A549 (cell line): Measurements from ENCODE around the gene ALDH5A1. TPM values are rescaled to one million over a fixed set of nuclear protein-coding genes. Genes with fewer than 3 reads are reported as not detected.

Experiments
- ATAC-seq, 2 experiments: fragments of 200-7000 bp in 1 of 2; fragments of >200 bp in 1 of 2; cut with Nextera tagmentation in 1 of 2; cut with Tn5 transposase in 1 of 2; 3 replicates each; pipeline versions ENCODE4 v1.8.0 to v1.9.1; 2018 to 2020; ENCODE audit warnings: mild to moderate bottlenecking in 1 of 2, moderate library complexity in 1 of 2
- CTCF ChIA-PET: fragments of 300-600 bp; sonication (Branson Sonifier 250); formaldehyde crosslinking; extraction: SDS; loops from one replicate; lab custom pipeline; 2021; ENCODE audit warnings: antibody characterized with exemption, inconsistent platforms; lab: Yijun Ruan, JAX
- POLR2A ChIA-PET: fragments of 350-600 bp; formaldehyde crosslinking; extraction: SDS; loops from one replicate; lab custom pipeline; 2021; ENCODE audit warnings: antibody characterized with exemption, inconsistent platforms; lab: Yijun Ruan, JAX
- DNase-seq, 2 experiments: peaks; one replicate each; pipeline versions ENCODE4 v3.0.0 to v3.0.0-alpha.2; 2011 to 2016; ENCODE audit warnings: low read depth in 1 of 2, low spot score in 1 of 2
- FAIRE-seq: peaks from 2 replicates; lab custom pipeline; 2011; peaks lifted over from hg19 to GRCh38; lab: Jason Lieb, UNC
- H3K27ac ChIP-seq, 2 experiments: fragments of >200 bp; sonication (Bioruptor Twin); formaldehyde crosslinking; 3 replicates each; pipeline ENCODE4 v1.5.1; 2016 to 2017
- H3K4me1 ChIP-seq: fragments of >200 bp; sonication (Bioruptor Twin); formaldehyde crosslinking; 3 replicates; pipeline ENCODE4 v1.6.1; 2016
- H3K4me2 ChIP-seq: fragments of >200 bp; sonication (Bioruptor Twin); formaldehyde crosslinking; 3 replicates; pipeline ENCODE4 v1.6.1; 2016
- H3K4me3 ChIP-seq: fragments of >200 bp; sonication (Bioruptor Twin); formaldehyde crosslinking; 3 replicates; pipeline ENCODE4 v1.5.1; 2016
- H3K9me3 ChIP-seq: fragments of >200 bp; sonication (Bioruptor Twin); formaldehyde crosslinking; 3 replicates; pipeline ENCODE4 v1.6.1; 2016
- CBX2 ChIP-seq: fragments of 200-600 bp; sonication (generic); IDR thresholded peaks from 2 replicates; pipeline ENCODE4 v1.6.1; 2016; ENCODE audit warnings: low read depth, mild to moderate bottlenecking, borderline replicate concordance
- CBX8 ChIP-seq: fragments of 200-600 bp; sonication (generic); IDR thresholded peaks from 2 replicates; pipeline ENCODE4 v1.6.1; 2016
- CHD4 ChIP-seq: fragments of 200-600 bp; sonication (generic); IDR thresholded peaks from 2 replicates; pipeline ENCODE4 v1.6.1; 2016; ENCODE audit warnings: antibody characterized with exemption, mild to moderate bottlenecking, borderline replicate concordance
- FOSB ChIP-seq: fragments of 250-450 bp; sonication (Bioruptor Pico); IDR thresholded peaks from 2 replicates; pipeline ENCODE4 v1.5.0; 2020; ENCODE audit warnings: mild to moderate bottlenecking, moderate library complexity
- HEYL ChIP-seq: fragments of 250-450 bp; sonication (Bioruptor Pico); IDR thresholded peaks from 2 replicates; pipeline ENCODE4 v1.8.0; 2021; ENCODE audit warnings: mild to moderate bottlenecking, moderate library complexity
- HOXB13 ChIP-seq: fragments of 250-450 bp; sonication (Bioruptor Pico); IDR thresholded peaks from 2 replicates; pipeline ENCODE4 v1.5.0; 2020; ENCODE audit warnings: low read depth, mild to moderate bottlenecking, moderate library complexity
- JUN ChIP-seq, 2 experiments: fragments of >200 bp; sonication (Bioruptor Twin); formaldehyde crosslinking; IDR thresholded peaks; 2 replicates in 1 of 2; 3 replicates in 1 of 2; pipeline ENCODE4 v1.6.1; 2016 to 2017
- JUNB ChIP-seq: fragments of >200 bp; sonication (Bioruptor Twin); formaldehyde crosslinking; IDR thresholded peaks from 2 replicates; pipeline ENCODE4 v1.6.1; 2016
- KDM1A ChIP-seq: fragments of 200-600 bp; sonication (generic); IDR thresholded peaks from 2 replicates; pipeline ENCODE4 v1.6.1; 2016; ENCODE audit warnings: low read depth, mild to moderate bottlenecking
- MAFK ChIP-seq: fragments of 450-650 bp; IDR thresholded peaks from 2 replicates; pipeline ENCODE4 v1.6.1; 2014; ENCODE audit not compliant: partially characterized antibody
- MAZ ChIP-seq: fragments of 150-350 bp; IDR thresholded peaks from 2 replicates; pipeline ENCODE4 v1.6.1; 2014; ENCODE audit warnings: antibody characterized with exemption, low read depth, low read length, borderline replicate concordance
- MYC ChIP-seq: IDR thresholded peaks from 2 replicates; pipeline ENCODE4 v1.6.1; 2012; ENCODE audit warnings: mild to moderate bottlenecking, inconsistent platforms, low read length, improper control_type of control experiment, borderline replicate concordance
- NPAS2 ChIP-seq: fragments of 250-450 bp; sonication (Bioruptor Pico); IDR thresholded peaks from 2 replicates; pipeline ENCODE4 v1.8.0; 2022; ENCODE audit warnings: mild to moderate bottlenecking, moderate library complexity, borderline replicate concordance
- NR3C1 ChIP-seq: fragments of >200 bp; sonication (Bioruptor Twin); formaldehyde crosslinking; IDR thresholded peaks from 3 replicates; pipeline ENCODE4 v1.6.1; 2017
- POLR2AphosphoS2 ChIP-seq: conservative IDR thresholded peaks from 2 replicates; pipeline ENCODE4 v1.6.1; 2012; ENCODE audit warnings: low read length, improper control_type of control experiment, inconsistent platforms
- RAD21 ChIP-seq, 2 experiments: fragments of >200 bp in 1 of 2; sonication (Bioruptor Twin) in 1 of 2; formaldehyde crosslinking in 1 of 2; IDR thresholded peaks in 1 of 2; conservative IDR thresholded peaks in 1 of 2; 2 replicates in 1 of 2; 3 replicates in 1 of 2; pipeline ENCODE4 v1.6.1; 2012 to 2018; ENCODE audit warnings: inconsistent platforms in 1 of 2
- RCOR1 ChIP-seq: fragments of 150-350 bp; IDR thresholded peaks from 2 replicates; pipeline ENCODE4 v1.6.1; 2014; ENCODE audit warnings: antibody characterized with exemption, low read length, low read depth
- RFX5 ChIP-seq: fragments of 450-650 bp; IDR thresholded peaks from 2 replicates; pipeline ENCODE4 v1.7.1; 2014; ENCODE audit warnings: antibody characterized with exemption, mild to moderate bottlenecking, moderate library complexity
- RNF2 ChIP-seq: fragments of 200-600 bp; sonication (generic); IDR thresholded peaks from 2 replicates; pipeline ENCODE4 v1.6.1; 2016; ENCODE audit warnings: low read depth, mild to moderate bottlenecking, antibody characterized with exemption, moderate library complexity, borderline replicate concordance
- SREBF2 ChIP-seq: fragments of 450-650 bp; IDR thresholded peaks from 2 replicates; pipeline ENCODE4 v1.6.1; 2014; ENCODE audit warnings: mild to moderate bottlenecking, moderate library complexity
- ZSCAN20 ChIP-seq: fragments of 250-450 bp; sonication (Bioruptor Pico); IDR thresholded peaks from 2 replicates; pipeline ENCODE4 v1.8.0; 2022; ENCODE audit warnings: mild to moderate bottlenecking, moderate library complexity
- WGBS: methylation state at CpG from one replicate; pipeline ENCODE4 v1.1.6; 2017; ENCODE audit errors: missing lambda C conversion rate; 5-methylcytosine and 5-hydroxymethylcytosine counted together
- polyA plus RNA-seq, 4 experiments: library from polyadenylated mRNA; depleted of rRNA in 3 of 4; stranded (reverse); fragments of >200 nt; fragmentation: RNase III in 1 of 4; extraction: RNeasy Plus Mini Kit Qiagen cat#74134 plus additional on column Dnase treatment in 1 of 4; gene quantifications; 2 replicates in 3 of 4; 3 replicates in 1 of 4; pipeline ENCODE4 v1.2.3, GENCODE V29; 2011 to 2017
- TF ChIP-seq, protein P1 (sequence below): IDR thresholded peaks from 2 replicates; pipeline ENCODE4 v1.6.1; 2012
- TF ChIP-seq, protein P2 (sequence below): fragments of 450-650 bp; IDR thresholded peaks from 2 replicates; pipeline ENCODE4 v1.6.1; 2014; ENCODE audit warnings: antibody characterized with exemption
- TF ChIP-seq, protein P3 (sequence below): fragments of >200 bp; sonication (Bioruptor Twin); formaldehyde crosslinking; IDR thresholded peaks from 3 replicates; pipeline ENCODE4 v1.6.1; 2016
- TF ChIP-seq, protein P4 (sequence below): fragments of 250-450 bp; sonication (Bioruptor Pico); IDR thresholded peaks from 2 replicates; pipeline ENCODE4 v1.5.0; 2020; ENCODE audit warnings: low read depth, mild to moderate bottlenecking, moderate library complexity

The ALDH5A1 gene
- polyA plus RNA-seq, 2 of the 4 experiments (the other 2 are of a cell fraction) = 6.9 to 10.9 TPM

DNA sequence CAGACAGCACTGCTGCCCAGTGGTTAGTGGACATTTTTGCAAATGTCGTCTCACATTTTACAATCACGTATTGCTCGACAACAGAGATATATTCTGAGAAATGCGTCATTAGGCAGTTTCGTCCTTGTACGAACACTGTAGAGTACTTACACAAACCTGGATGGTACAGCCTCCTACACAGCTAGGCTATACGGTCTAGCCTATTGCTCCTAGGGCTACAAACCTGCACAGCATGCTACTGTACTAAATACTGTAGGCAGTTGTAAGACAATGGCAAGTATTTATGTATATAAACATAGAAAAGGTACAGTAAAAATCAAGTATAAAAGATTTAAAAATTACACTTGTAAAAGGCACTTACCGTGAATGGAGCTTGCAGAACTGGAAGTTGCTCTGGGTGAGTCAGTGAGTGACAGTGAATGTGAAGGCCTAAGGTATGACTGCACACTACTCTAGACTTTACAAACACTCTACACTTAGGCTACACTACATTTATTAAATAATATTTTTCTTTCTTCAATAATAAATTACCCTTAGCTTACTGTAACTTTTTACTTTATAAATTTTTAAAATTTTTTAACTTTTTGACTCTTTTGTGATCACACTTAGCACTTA, 43.1 kb downstream of the ALDH5A1 start:
- no peak for FAIRE-seq
- Histone ChIP-seq H3K9me3 (no peaks in the 10 kb centered on the region), H3K4me2 (no peak overlapping the region), H3K4me1 (no peaks in the 10 kb centered on the region), H3K4me3 (no peak overlapping the region), H3K27ac (no peak overlapping the region)
- peak in 1 of 2 experiments; percentile 43; a peak in 1 of 6 replicates for ATAC-seq
- DNase-seq = no peak
- TF ChIP-seq, protein P1, sequence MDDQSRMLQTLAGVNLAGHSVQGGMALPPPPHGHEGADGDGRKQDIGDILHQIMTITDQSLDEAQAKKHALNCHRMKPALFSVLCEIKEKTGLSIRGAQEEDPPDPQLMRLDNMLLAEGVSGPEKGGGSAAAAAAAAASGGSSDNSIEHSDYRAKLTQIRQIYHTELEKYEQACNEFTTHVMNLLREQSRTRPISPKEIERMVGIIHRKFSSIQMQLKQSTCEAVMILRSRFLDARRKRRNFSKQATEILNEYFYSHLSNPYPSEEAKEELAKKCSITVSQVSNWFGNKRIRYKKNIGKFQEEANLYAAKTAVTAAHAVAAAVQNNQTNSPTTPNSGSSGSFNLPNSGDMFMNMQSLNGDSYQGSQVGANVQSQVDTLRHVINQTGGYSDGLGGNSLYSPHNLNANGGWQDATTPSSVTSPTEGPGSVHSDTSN = no peak
- TF ChIP-seq NR3C1 = no peak
- TF ChIP-seq, protein P2, sequence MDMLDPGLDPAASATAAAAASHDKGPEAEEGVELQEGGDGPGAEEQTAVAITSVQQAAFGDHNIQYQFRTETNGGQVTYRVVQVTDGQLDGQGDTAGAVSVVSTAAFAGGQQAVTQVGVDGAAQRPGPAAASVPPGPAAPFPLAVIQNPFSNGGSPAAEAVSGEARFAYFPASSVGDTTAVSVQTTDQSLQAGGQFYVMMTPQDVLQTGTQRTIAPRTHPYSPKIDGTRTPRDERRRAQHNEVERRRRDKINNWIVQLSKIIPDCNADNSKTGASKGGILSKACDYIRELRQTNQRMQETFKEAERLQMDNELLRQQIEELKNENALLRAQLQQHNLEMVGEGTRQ = no peak
- TF ChIP-seq, protein P3, sequence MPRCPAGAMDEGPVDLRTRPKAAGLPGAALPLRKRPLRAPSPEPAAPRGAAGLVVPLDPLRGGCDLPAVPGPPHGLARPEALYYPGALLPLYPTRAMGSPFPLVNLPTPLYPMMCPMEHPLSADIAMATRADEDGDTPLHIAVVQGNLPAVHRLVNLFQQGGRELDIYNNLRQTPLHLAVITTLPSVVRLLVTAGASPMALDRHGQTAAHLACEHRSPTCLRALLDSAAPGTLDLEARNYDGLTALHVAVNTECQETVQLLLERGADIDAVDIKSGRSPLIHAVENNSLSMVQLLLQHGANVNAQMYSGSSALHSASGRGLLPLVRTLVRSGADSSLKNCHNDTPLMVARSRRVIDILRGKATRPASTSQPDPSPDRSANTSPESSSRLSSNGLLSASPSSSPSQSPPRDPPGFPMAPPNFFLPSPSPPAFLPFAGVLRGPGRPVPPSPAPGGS = no peak
- ChIA-PET CTCF (interaction anchor here (4.5 kb wide), 1 partner anchor 13 kb away, joined by 24 read pairs; no protein-coding TSS in a partner anchor), POLR2A (no interaction called here)
- WGBS = 87% methylated on average over 8 of the region's 8 CpGs

DNA sequence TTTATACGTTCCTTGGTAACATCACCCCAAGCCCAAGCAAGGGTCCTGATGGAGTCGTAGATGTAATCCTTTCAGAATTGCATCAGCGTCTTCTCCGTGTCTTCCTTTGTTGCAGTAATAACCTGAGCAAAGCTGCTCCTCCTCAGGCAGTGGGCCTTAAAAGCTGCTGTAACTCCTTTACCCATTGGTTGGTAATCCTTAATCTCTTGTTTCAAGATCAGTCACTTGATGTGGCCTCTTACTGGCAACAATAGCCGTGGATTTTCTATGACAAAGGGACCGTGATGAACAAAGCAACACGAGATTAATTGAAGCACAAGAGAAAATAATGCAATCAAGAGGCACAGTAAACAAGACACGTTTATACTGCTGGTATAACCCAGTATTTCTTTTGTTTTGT, 44.6 kb downstream of the ALDH5A1 start:
- DNase-seq = no peak
- CTCF ChIA-PET = no interaction called here
- no peak for FAIRE-seq
- H3K4me1 ChIP-seq = no peaks in the 10 kb centered on the region
- H3K4me2 ChIP-seq = no peak overlapping the region
- no peak overlapping the region for H3K27ac ChIP-seq
- POLR2A ChIA-PET = no interaction called here
- no peak overlapping the region for H3K4me3 ChIP-seq
- H3K9me3 ChIP-seq = no peaks in the 10 kb centered on the region
- 92% methylated on average over 8 of the region's 8 CpGs for WGBS
- no peak for TF ChIP-seq NR3C1
- no peak for TF ChIP-seq CBX8
- TF ChIP-seq MAZ = no peak
- TF ChIP-seq MAFK = no peak
- TF ChIP-seq, protein P2 = no peak
- no peak for TF ChIP-seq CBX2
- TF ChIP-seq RNF2 = no peak
- TF ChIP-seq HEYL (CRISPR knock-in tag) = no peak
- no peak for TF ChIP-seq RCOR1
- no peak for TF ChIP-seq JUNB
- TF ChIP-seq JUN (IDR thresholded peaks at IDR 0.05) = no peak
- TF ChIP-seq POLR2AphosphoS2 = no peak
- TF ChIP-seq NPAS2 (CRISPR knock-in tag) = no peak
- TF ChIP-seq RFX5 = no peak
- no peak for TF ChIP-seq KDM1A
- TF ChIP-seq RAD21 (conservative IDR thresholded peaks at IDR 0.05 in 1 of 2, IDR thresholded peaks at IDR 0.05 in 1 of 2) = no peak
- no peak for ATAC-seq

DNA sequence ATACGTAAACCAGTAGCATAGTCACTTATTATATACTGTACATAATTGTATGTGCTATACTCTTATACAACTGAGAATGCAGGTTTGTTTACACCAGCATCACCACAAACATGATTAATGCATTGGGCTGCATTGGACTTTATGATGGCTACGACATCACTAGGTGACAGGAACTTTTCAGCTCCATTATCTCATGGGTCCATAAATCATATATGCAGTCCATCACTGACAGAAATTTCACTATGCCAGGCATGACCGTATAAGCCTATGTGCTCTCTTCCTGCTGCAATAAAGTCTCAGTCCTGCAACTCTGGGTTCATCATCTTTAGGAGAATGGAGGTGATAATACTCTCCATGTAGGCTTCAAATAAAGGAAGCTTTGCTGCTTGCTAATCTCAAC, 45.4 kb downstream of the ALDH5A1 start:
- Histone ChIP-seq H3K4me1 (no peaks in the 10 kb centered on the region), H3K27ac (no peak overlapping the region), H3K9me3 (no peaks in the 10 kb centered on the region), H3K4me2 (no peak overlapping the region), H3K4me3 (no peak overlapping the region)
- TF ChIP-seq, protein P1 = no peak
- no peak for TF ChIP-seq CBX8
- no peak for TF ChIP-seq CHD4
- TF ChIP-seq, protein P3 = no peak
- TF ChIP-seq SREBF2 = no peak
- no peak for TF ChIP-seq HOXB13 (CRISPR knock-in tag)
- no peak for TF ChIP-seq RNF2
- no peak for TF ChIP-seq MYC
- no peak for TF ChIP-seq FOSB
- TF ChIP-seq ZSCAN20 = no peak
- TF ChIP-seq, protein P4, sequence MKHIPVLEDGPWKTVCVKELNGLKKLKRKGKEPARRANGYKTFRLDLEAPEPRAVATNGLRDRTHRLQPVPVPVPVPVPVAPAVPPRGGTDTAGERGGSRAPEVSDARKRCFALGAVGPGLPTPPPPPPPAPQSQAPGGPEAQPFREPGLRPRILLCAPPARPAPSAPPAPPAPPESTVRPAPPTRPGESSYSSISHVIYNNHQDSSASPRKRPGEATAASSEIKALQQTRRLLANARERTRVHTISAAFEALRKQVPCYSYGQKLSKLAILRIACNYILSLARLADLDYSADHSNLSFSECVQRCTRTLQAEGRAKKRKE = no peak
- DNase-seq (no peak), ATAC-seq (no peak), FAIRE-seq (no peak)
- 92% methylated on average over 3 of the region's 3 CpGs for WGBS
- POLR2A ChIA-PET = no interaction called here
- CTCF ChIA-PET = no interaction called here
